Keratinocyte (primary cell): Measurements from ENCODE around the gene SLC1A4. TPM values are rescaled to one million over a fixed set of nuclear protein-coding genes. Genes with fewer than 3 reads are reported as not detected.

Source experiments
- DNase-seq: peaks from one replicate; pipeline ENCODE4 v3.0.0-alpha.2; 2011; ENCODE audit warnings: low read depth, missing footprints, low spot score
- FAIRE-seq: peaks from 2 replicates; lab custom pipeline; 2011; peaks lifted over from hg19 to GRCh38; lab: Jason Lieb, UNC
- H2AFZ ChIP-seq: 2 replicates; pipeline ENCODE4 v1.6.0; 2012; ENCODE audit warnings: low read length, control low read depth, inconsistent platforms; ENCODE audit not compliant: control insufficient read depth
- H3K27ac ChIP-seq: 2 replicates; pipeline ENCODE4 v1.5.1; 2011; ENCODE audit warnings: low read length; ENCODE audit not compliant: control insufficient read depth, insufficient read depth
- H3K27me3 ChIP-seq: 3 replicates; pipeline ENCODE4 v1.6.0; 2011; ENCODE audit warnings: low read length; ENCODE audit not compliant: control insufficient read depth, insufficient read depth; ENCODE audit errors: extremely low read depth
- H3K36me3 ChIP-seq, 2 experiments: 2 replicates in 1 of 2; 3 replicates in 1 of 2; pipeline ENCODE4 v1.5.1; 2011; ENCODE audit warnings: low read length in 2 of 2, mild to moderate bottlenecking in 1 of 2; ENCODE audit not compliant: control insufficient read depth in 2 of 2, insufficient read depth in 2 of 2; ENCODE audit errors: extremely low read depth in 1 of 2
- H3K4me1 ChIP-seq: 3 replicates; pipeline ENCODE4 v1.5.1; 2011; ENCODE audit warnings: low read length; ENCODE audit not compliant: control insufficient read depth, insufficient read depth; ENCODE audit errors: extremely low read depth
- H3K4me2 ChIP-seq: 3 replicates; pipeline ENCODE4 v1.6.0; 2011; ENCODE audit warnings: low read depth, low read length; ENCODE audit not compliant: control insufficient read depth, insufficient read depth; ENCODE audit errors: extremely low read depth
- H3K4me3 ChIP-seq, 3 experiments: fragments of 200-600 bp in 1 of 3; sonication (generic) in 1 of 3; 2 replicates in 2 of 3; 3 replicates in 1 of 3; pipeline ENCODE4 v1.5.1; 2011 to 2016; ENCODE audit warnings: low read length in 3 of 3, mild to moderate bottlenecking in 3 of 3, control low read depth in 2 of 3, inconsistent platforms in 1 of 3, low read depth in 1 of 3, mixed read lengths in 1 of 3, mixed run types in 1 of 3, moderate library complexity in 1 of 3; ENCODE audit not compliant: control insufficient read depth in 2 of 3, insufficient read depth in 2 of 3; ENCODE audit errors: extremely low read depth in 1 of 3
- H3K79me2 ChIP-seq: 2 replicates; pipeline ENCODE4 v1.6.0; 2012; ENCODE audit warnings: low read length; ENCODE audit not compliant: control insufficient read depth, insufficient read depth
- H3K9ac ChIP-seq: 3 replicates; pipeline ENCODE4 v1.6.0; 2011; ENCODE audit warnings: low read length; ENCODE audit not compliant: control insufficient read depth, insufficient read depth; ENCODE audit errors: extremely low read depth
- H3K9me1 ChIP-seq: 3 replicates; pipeline ENCODE4 v1.6.0; 2011; ENCODE audit warnings: low read length; ENCODE audit not compliant: control insufficient read depth, insufficient read depth; ENCODE audit errors: extremely low read depth
- H3K9me3 ChIP-seq: 2 replicates; pipeline ENCODE4 v1.5.1; 2012; ENCODE audit warnings: low read depth, low read length; ENCODE audit not compliant: control insufficient read depth
- H4K20me1 ChIP-seq: 3 replicates; pipeline ENCODE4 v1.6.0; 2011; ENCODE audit warnings: low read length; ENCODE audit not compliant: control insufficient read depth, insufficient read depth; ENCODE audit errors: extremely low read depth
- CTCF ChIP-seq, 3 experiments: IDR thresholded peaks in 1 of 3; conservative IDR thresholded peaks in 1 of 3; optimal IDR thresholded peaks in 1 of 3; 2 replicates in 2 of 3; 3 replicates in 1 of 3; pipeline versions ENCODE3 to v1.5.1; 2011; ENCODE audit warnings: low read length in 3 of 3, mild to moderate bottlenecking in 3 of 3, moderate library complexity in 2 of 3, control low read depth in 1 of 3, inconsistent platforms in 1 of 3; ENCODE audit not compliant: insufficient read depth in 2 of 3; ENCODE audit errors: extremely low read depth in 1 of 3
- EZH2 ChIP-seq: IDR thresholded peaks from one replicate; pipeline ENCODE4 v1.6.1; 2012; ENCODE audit warnings: inconsistent platforms, mild to moderate bottlenecking, low read length, moderate library complexity
- dilution Hi-C: fragments of 300-500 bp; cut with MboI; formaldehyde crosslinking; loops from one replicate; pipeline ENCODE4 v1.7.0; 2020; ENCODE audit warnings: low sequenced_read_pairs; ENCODE audit not compliant: extremely low pct_ligation_motif_present
- polyA plus RNA-seq, 5 experiments: library from polyadenylated mRNA; depleted of rRNA in 3 of 5; stranded (reverse) in 3 of 5; stranded (forward) in 1 of 5; unstranded in 1 of 5; fragments of >200 nt; gene quantifications; 1 replicate in 1 of 5; 2 replicates in 3 of 5; 3 replicates in 1 of 5; pipeline versions ENCODE4 v1.2.1 to v1.2.3, GENCODE V29; 2011 to 2012; ENCODE audit warnings: missing spikeins in 2 of 5, low read depth in 1 of 5, low replicate concordance in 1 of 5

The SLC1A4 gene
- polyA plus RNA-seq, 1 donor (not counting 4 experiments of a cell fraction or from before 2014, with no cell fraction given) = 8.2 TPM

- peaks cover 32% of the 10 kb centered on the region for H3K4me1 ChIP-seq
- no peak overlapping the region for H3K9ac ChIP-seq
- H3K79me2 ChIP-seq = no peaks in the 10 kb centered on the region
- H3K9me3 ChIP-seq = peaks cover 2% of the 10 kb centered on the region
- H3K9me1 ChIP-seq = no peaks in the 10 kb centered on the region
- no peaks in the 10 kb centered on the region for H3K27me3 ChIP-seq
- TF ChIP-seq EZH2 = no peak
- no peak for TF ChIP-seq CTCF (optimal IDR thresholded peaks at IDR 0.05 in 1 of 3, IDR thresholded peaks at IDR 0.05 in 1 of 3, conservative IDR thresholded peaks at IDR 0.05 in 1 of 3; ENCODE audit: extremely low read depth in 1 of 3, insufficient read depth in 2 of 3, low read length in 3 of 3)
- H3K4me3 ChIP-seq = peak overlapping the region in 1 of 3 experiments; percentile 5
- no peaks in the 10 kb centered on the region for H4K20me1 ChIP-seq
- peak overlapping the region; percentile 34 for H3K4me2 ChIP-seq
- H3K27ac ChIP-seq = peak overlapping the region; percentile 18
- DNase-seq (no peak), FAIRE-seq (no peak)
- no peaks in the 10 kb centered on the region for H3K36me3 ChIP-seq
- no peak overlapping the region for H2AFZ ChIP-seq
- dilution Hi-C loops = no loop called here
Observed at GRCh38 chr2:64952511-64953482, 36.4 kb upstream of the SLC1A4 start.

GRCh38 chr2:64955467-64955866 is 33.7 kb upstream of the SLC1A4 start:
- DNase-seq = no peak
- H3K4me2 ChIP-seq = no peak overlapping the region
- peaks cover 2% of the 10 kb centered on the region for H3K9me3 ChIP-seq
- H3K4me3 ChIP-seq = no peak overlapping the region
- dilution Hi-C loops = no loop called here
- no peaks in the 10 kb centered on the region for H4K20me1 ChIP-seq
- TF ChIP-seq CTCF (optimal IDR thresholded peaks at IDR 0.05 in 1 of 3, IDR thresholded peaks at IDR 0.05 in 1 of 3, conservative IDR thresholded peaks at IDR 0.05 in 1 of 3; ENCODE audit: extremely low read depth in 1 of 3, insufficient read depth in 2 of 3, low read length in 3 of 3) = no peak
- TF ChIP-seq EZH2 = no peak
- H3K36me3 ChIP-seq = no peaks in the 10 kb centered on the region
- no peak for FAIRE-seq
- H2AFZ ChIP-seq = no peak overlapping the region
- no peaks in the 10 kb centered on the region for H3K9me1 ChIP-seq
- no peak overlapping the region for H3K27ac ChIP-seq
- H3K4me1 ChIP-seq = peaks cover 20% of the 10 kb centered on the region
- H3K9ac ChIP-seq = no peak overlapping the region
- no peaks in the 10 kb centered on the region for H3K79me2 ChIP-seq
- no peaks in the 10 kb centered on the region for H3K27me3 ChIP-seq
